SK-N-MC (cell line): ENCODE data around the gene PRDX4.
"Not testable (repeated sequence)": the region's sequence is repeated elsewhere in the genome, so short reads cannot be mapped to it uniquely, and the experiment has no call there.

Experiments used
- DNase-seq: peaks from one replicate; pipeline ENCODE4 v3.0.0-alpha.2; 2011; ENCODE audit warnings: low read depth, low spot score
- H3K27ac ChIP-seq: fragments of 200-600 bp; sonication (generic); 2 replicates; pipeline ENCODE4 v1.5.1; 2016; ENCODE audit warnings: mixed run types
- H3K36me3 ChIP-seq: fragments of 200-600 bp; sonication (generic); 2 replicates; pipeline ENCODE4 v1.6.1; 2017; ENCODE audit warnings: antibody characterized with exemption, low read length, mixed read lengths; ENCODE audit not compliant: insufficient read depth
- H3K4me3 ChIP-seq: fragments of 200-600 bp; sonication (generic); 2 replicates; pipeline ENCODE4 v1.5.1; 2016
- H3K9ac ChIP-seq: fragments of 200-600 bp; sonication (generic); 2 replicates; pipeline ENCODE4 v1.8.0; 2017; ENCODE audit warnings: mixed run types, mixed read lengths; ENCODE audit not compliant: insufficient read length
- H3K9me3 ChIP-seq: fragments of 200-600 bp; sonication (generic); 2 replicates; pipeline ENCODE4 v1.6.1; 2017; ENCODE audit warnings: low read depth, mild to moderate bottlenecking, antibody characterized with exemption, low read length, moderate library complexity, mixed read lengths
- EZH2 ChIP-seq: fragments of 200-600 bp; sonication (generic); IDR thresholded peaks from one replicate; pipeline ENCODE4 v1.6.1; 2017; ENCODE audit warnings: antibody characterized with exemption
- FOXP2 ChIP-seq: optimal IDR thresholded peaks from 2 replicates; pipeline ENCODE3; 2011; ENCODE audit warnings: mild to moderate bottlenecking, moderate library complexity; ENCODE audit not compliant: insufficient read depth; ENCODE audit errors: extremely low read length, control extremely low read depth
- POLR2AphosphoS5 ChIP-seq: IDR thresholded peaks from 2 replicates; pipeline ENCODE4 v1.6.1; 2012; ENCODE audit warnings: mild to moderate bottlenecking, low read depth, low read length, borderline replicate concordance

Gene PRDX4

DNA sequence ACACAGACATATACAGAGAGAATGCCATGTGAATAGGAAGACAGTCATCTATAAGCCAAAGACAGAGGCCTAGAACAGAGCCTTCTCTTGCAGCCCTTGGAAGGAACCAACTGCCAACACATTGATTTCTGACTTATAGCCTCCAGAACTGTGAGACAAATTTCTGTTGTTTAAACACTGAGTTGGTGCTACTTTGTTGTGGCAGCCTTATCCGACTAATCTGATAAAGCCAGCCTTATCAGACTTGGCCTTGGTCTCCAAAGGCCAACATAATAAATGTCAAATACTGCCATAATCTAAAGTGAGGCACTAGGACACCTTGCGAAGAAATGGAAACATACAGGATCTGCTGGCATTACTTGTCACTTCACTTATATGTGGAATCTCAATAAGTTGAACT is 24.3 kb upstream of the PRDX4 start:
- no peak for TF ChIP-seq FOXP2
- TF ChIP-seq EZH2, result no peak
- TF ChIP-seq POLR2AphosphoS5, result no peak
- no peak overlapping the region for H3K9ac ChIP-seq
- DNase-seq, result no peak
- H3K27ac ChIP-seq, result no peak overlapping the region
- H3K9me3 ChIP-seq, result 0 out of 2 replicates have a peak, but pooled peaks cover 2% of the 10 kb centered on the region
- H3K4me3 ChIP-seq, result no peak overlapping the region
- no peaks in the 10 kb centered on the region for H3K36me3 ChIP-seq

DNA sequence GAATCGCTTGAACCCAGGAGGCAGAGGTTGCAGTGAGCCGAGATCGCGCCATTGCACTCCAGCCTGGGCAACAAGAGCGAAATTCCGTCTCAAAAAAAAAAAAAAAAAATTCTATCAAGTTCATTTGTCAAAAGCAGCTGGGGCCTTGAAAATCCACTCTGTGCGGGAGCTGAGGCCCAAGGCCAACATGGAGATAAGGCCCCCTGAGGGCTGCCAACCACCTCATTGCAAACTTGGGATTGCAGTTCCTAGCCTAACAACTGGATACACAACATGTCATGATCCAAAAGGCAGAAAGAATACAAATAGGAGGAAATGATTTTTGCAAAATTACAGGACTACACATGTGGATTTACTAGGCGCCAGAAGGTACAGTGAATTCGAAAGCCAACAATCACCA is 22.5 kb upstream of the PRDX4 start:
- Histone ChIP-seq H3K9ac (no peak overlapping the region), H3K9me3 (0 out of 2 replicates have a peak, but pooled peaks cover 2% of the 10 kb centered on the region), H3K27ac (no peak overlapping the region), H3K4me3 (no peak overlapping the region), H3K36me3 (no peaks in the 10 kb centered on the region)
- no peak for DNase-seq
- TF ChIP-seq EZH2 (no peak), FOXP2 (no peak), POLR2AphosphoS5 (no peak)

DNA sequence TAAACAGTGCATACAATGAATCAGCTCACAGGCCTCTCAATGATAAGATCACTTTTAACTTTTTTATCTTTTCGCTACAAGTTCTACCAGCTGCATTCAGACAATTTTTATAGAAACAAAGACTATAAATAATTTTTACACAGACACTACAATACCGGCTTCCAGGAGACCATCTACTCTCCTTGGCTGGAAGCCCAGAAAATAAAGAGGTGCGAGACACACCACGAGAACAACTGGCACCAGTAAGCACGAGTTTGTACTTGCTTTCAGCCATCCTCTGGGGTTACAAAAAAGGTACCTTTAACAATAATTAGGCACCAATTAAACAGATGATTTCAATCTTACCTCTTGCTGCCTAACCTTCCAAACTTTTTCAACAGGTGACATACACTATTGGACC is 11.2 kb upstream of the PRDX4 start:
- H3K9me3 ChIP-seq, result no peaks in the 10 kb centered on the region
- no peak overlapping the region for H3K27ac ChIP-seq
- DNase-seq, result no peak
- H3K36me3 ChIP-seq, result no peaks in the 10 kb centered on the region
- H3K4me3 ChIP-seq, result no peak overlapping the region
- TF ChIP-seq EZH2 (no peak), POLR2AphosphoS5 (no peak), FOXP2 (no peak)
- no peak overlapping the region for H3K9ac ChIP-seq

DNA sequence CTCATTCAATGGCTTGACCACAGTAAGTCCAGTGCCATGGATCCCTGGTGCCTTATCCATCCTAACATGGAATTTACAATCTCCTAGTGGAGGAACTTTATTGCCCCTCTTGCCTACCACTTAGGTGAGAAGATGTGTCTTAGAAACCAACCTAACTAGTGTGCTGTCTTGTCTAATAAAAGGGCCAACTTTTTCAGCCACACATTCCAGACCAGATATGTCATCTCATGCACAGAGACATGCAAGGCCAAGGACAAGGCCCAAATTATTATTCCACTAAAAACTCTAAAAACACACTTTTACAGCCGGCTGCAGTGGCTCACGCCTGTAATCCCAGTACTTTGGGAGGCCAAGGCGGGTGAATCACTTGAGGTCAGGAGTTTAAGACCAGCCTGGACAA is 10.6 kb upstream of the PRDX4 start:
- H3K27ac ChIP-seq, result no peak overlapping the region
- no peak for TF ChIP-seq EZH2

DNA sequence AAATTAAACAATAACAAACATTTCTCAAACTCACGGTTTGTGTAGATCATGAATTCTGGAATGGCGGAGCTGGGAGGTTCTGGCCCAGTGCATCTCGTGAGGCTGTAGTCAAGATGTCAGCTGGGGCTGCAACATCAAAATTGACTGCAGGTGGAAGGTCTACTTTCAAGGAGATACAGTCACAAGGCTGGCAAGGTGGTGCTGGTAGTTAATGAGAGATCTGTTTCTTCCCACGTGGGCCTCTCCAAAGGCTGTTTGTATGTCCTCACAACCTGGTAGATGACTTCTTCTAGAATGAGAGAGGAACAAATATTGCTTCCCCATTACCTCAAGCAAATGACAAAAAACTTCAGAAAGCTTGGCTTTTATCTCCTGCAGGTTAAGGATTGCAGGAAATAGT is 8.0 kb upstream of the PRDX4 start:
- no peaks in the 10 kb centered on the region for H3K36me3 ChIP-seq
- H3K27ac ChIP-seq, result no peak overlapping the region
- TF ChIP-seq FOXP2 (no peak), EZH2 (no peak), POLR2AphosphoS5 (no peak)
- no peak for DNase-seq
- no peak overlapping the region for H3K9ac ChIP-seq
- H3K9me3 ChIP-seq, result no peaks in the 10 kb centered on the region
- no peak overlapping the region for H3K4me3 ChIP-seq

More for the DNA sequence above, 10.6 kb upstream of the PRDX4 start:
- no peaks in the 10 kb centered on the region for H3K9me3 ChIP-seq
- no peak overlapping the region for H3K4me3 ChIP-seq
- H3K36me3 ChIP-seq, result no peaks in the 10 kb centered on the region
- DNase-seq, result no peak
- H3K9ac ChIP-seq, result no peak overlapping the region

DNA sequence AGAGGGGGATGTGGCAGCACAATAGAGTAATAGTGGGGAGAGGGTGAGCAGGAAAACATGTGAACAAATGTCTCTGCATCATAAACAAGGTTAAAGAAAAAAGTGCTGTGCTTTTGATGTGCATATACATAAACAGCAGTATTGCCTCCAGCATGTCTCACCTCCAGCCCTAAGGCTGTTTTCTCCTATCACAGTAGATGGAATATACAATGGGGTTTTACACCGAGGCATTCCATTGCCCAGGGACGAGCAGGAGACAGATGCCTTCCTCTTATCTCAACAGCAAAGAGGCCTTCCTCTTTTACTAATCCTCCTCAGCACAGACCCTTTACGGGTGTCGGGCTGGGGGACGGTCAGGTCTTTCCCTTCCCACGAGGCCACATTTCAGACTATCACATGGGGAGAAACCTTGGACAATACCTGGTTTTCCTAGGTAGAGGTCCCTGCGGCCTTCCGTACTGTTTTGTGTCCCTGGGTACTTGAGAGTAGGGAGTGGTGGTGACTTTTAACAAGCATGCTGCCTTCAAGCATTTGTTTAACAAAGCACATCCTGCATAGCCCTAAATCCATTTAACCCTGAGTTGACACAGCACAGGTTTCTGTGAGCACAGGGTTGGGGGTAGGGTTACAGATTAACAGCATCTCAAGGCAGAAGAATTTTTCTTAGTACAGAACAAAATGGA is 7.1 kb upstream of the PRDX4 start:
- not testable (repeated sequence) for H3K36me3 ChIP-seq, DNase-seq, H3K9ac ChIP-seq, H3K9me3 ChIP-seq, H3K4me3 ChIP-seq, H3K27ac ChIP-seq

- Histone ChIP-seq H3K27ac (no peak overlapping the region), H3K4me3 (no peak overlapping the region), H3K36me3 (no peaks in the 10 kb centered on the region), H3K9ac (no peak overlapping the region), H3K9me3 (no peaks in the 10 kb centered on the region)
- DNase-seq, result no peak
- TF ChIP-seq POLR2AphosphoS5 (no peak), EZH2 (no peak), FOXP2 (no peak)
These were observed 6.5 kb upstream of the PRDX4 start for GRCh38 chrX:23660766-23661132.

- DNase-seq, result no peak
- Histone ChIP-seq H3K4me3 (no peak overlapping the region), H3K9me3 (no peaks in the 10 kb centered on the region), H3K36me3 (no peaks in the 10 kb centered on the region), H3K27ac (no peak overlapping the region), H3K9ac (no peak overlapping the region)
- TF ChIP-seq POLR2AphosphoS5 (no peak), EZH2 (no peak), FOXP2 (no peak)
These were observed 5.6 kb upstream of the PRDX4 start for GRCh38 chrX:23661671-23662070.

DNA sequence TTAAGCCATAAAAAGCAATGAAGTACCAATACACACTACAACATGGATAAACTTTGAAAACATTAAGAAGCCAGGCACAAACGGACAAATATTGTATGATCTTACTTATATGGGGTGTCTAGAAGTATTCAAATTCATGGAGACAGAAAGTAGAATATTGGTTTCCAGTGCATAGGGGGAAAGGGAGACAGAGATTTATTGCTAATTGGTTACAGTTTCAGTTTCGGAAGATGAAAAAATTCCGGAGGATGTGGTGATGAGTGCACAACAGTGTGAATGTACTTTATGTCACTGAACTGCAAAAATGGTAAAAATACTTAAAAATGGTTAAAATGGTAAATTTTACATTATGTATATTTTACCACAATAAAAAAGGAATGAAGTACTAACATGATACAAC is 5.1 kb upstream of the PRDX4 start:
- TF ChIP-seq EZH2 (no peak), POLR2AphosphoS5 (no peak), FOXP2 (no peak)
- no peak for DNase-seq
- Histone ChIP-seq H3K9ac (no peak overlapping the region), H3K4me3 (no peak overlapping the region), H3K27ac (no peak overlapping the region), H3K9me3 (no peaks in the 10 kb centered on the region), H3K36me3 (no peaks in the 10 kb centered on the region)
